SK-N-SH (cell line): Measurements from ENCODE around the gene AGMO.

Experiments
- CHD2 ChIP-seq: fragments of 150-350 bp; IDR thresholded peaks from 2 replicates; pipeline ENCODE4 v1.6.1; 2018; ENCODE audit warnings: low read length; ENCODE audit not compliant: partially characterized antibody
- CTCF ChIP-seq: fragments of 200-600 bp; sonication (generic); IDR thresholded peaks from 2 replicates; pipeline ENCODE4 v1.6.1; 2017; ENCODE audit warnings: antibody characterized with exemption, mild to moderate bottlenecking, moderate library complexity
- EP300 ChIP-seq, 2 experiments: IDR thresholded peaks; 2 replicates each; pipeline versions ENCODE4 v1.4.0 to v1.6.1; 2012; ENCODE audit warnings: borderline replicate concordance in 1 of 2, low read depth in 1 of 2, low read length in 1 of 2
- GABPA ChIP-seq: IDR thresholded peaks from 2 replicates; pipeline ENCODE4 v1.4.0; 2012; ENCODE audit warnings: low read depth, mild to moderate bottlenecking
- GATA2 ChIP-seq: sonication (generic); formaldehyde crosslinking; IDR thresholded peaks from 2 replicates; pipeline ENCODE4 v1.5.0; 2020; ENCODE audit warnings: mild to moderate bottlenecking, missing genetic modification reagents
- IRF3 ChIP-seq: fragments of 150-350 bp; IDR thresholded peaks from 2 replicates; pipeline ENCODE4 v1.6.1; 2016; ENCODE audit warnings: mild to moderate bottlenecking, low read depth, low read length
- JUND ChIP-seq: IDR thresholded peaks from 2 replicates; pipeline ENCODE4 v1.4.0; 2012
- POLR2AphosphoS5 ChIP-seq: IDR thresholded peaks from 2 replicates; pipeline ENCODE4 v1.6.1; 2012; ENCODE audit warnings: low read depth, low read length
- RAD21 ChIP-seq: IDR thresholded peaks from 2 replicates; pipeline ENCODE4 v1.6.1; 2012; ENCODE audit warnings: mild to moderate bottlenecking, low read length
- RFX5 ChIP-seq: IDR thresholded peaks from 2 replicates; pipeline ENCODE4 v1.6.1; 2012; ENCODE audit warnings: mild to moderate bottlenecking, improper control_type of control experiment, low read length
- SIN3A ChIP-seq: IDR thresholded peaks from 2 replicates; pipeline ENCODE4 v1.6.1; 2012; ENCODE audit warnings: low read depth, mild to moderate bottlenecking, low read length, moderate library complexity, borderline replicate concordance
- SMC3 ChIP-seq: IDR thresholded peaks from 2 replicates; pipeline ENCODE4 v1.6.1; 2012; ENCODE audit warnings: low read depth, low read length, improper control_type of control experiment
- ZBTB33 ChIP-seq: IDR thresholded peaks from 2 replicates; pipeline ENCODE4 v1.4.0; 2012; ENCODE audit warnings: low read depth, borderline replicate concordance

GRCh38 chr7:15228831-15229230 lies 333.0 kb downstream of the AGMO start:
- TF ChIP-seq JUND (no peak), CTCF (no peak), EP300 (IDR thresholded peaks at IDR 0.05; ENCODE audit: borderline replicate concordance in 1 of 2, low read depth in 1 of 2, low read length in 1 of 2) (no peak), POLR2AphosphoS5 (no peak), ZBTB33 (no peak), GABPA (no peak), CHD2 (no peak), IRF3 (no peak), RAD21 (no peak), GATA2 (CRISPR knock-in tag) (no peak), RFX5 (no peak), SMC3 (no peak), SIN3A (no peak)
